H1 (cell line): ENCODE measurements around the gene TIAM2. TPM values are rescaled to one million over a fixed set of nuclear protein-coding genes. Genes with fewer than 3 reads are reported as not detected.

ENCODE experiments used
- CTCF ChIA-PET: fragments of 300-600 bp; sonication (Branson Sonifier 250); formaldehyde crosslinking; loops from one replicate; lab custom pipeline; 2021; ENCODE audit not compliant: partially characterized antibody; lab: Charles Lee
- POLR2A ChIA-PET: fragments of 300-600 bp; sonication (Branson Sonifier 250); formaldehyde crosslinking; loops from one replicate; lab custom pipeline; 2021; ENCODE audit warnings: inconsistent platforms; ENCODE audit not compliant: partially characterized antibody; lab: Charles Lee
- DNase-seq, 2 experiments: peaks; one replicate each; pipeline versions ENCODE4 v3.0.0 to v3.0.0-alpha.2; 2010 to 2022; ENCODE audit warnings: low spot score in 2 of 2, low read depth in 1 of 2, mixed read lengths in 1 of 2
- FAIRE-seq: peaks from 2 replicates; lab custom pipeline; 2011; peaks lifted over from hg19 to GRCh38; lab: Jason Lieb, UNC
- H2AFZ ChIP-seq: 2 replicates; pipeline ENCODE4 v1.8.1; 2012; ENCODE audit warnings: low read length, inconsistent platforms
- H2AK5ac ChIP-seq: 2 replicates; pipeline ENCODE4 v1.6.1; 2013; ENCODE audit warnings: low read depth, low read length
- H2BK120ac ChIP-seq: replicated peaks from 2 replicates; pipeline ENCODE3; 2013; ENCODE audit warnings: low read depth, low read length, inconsistent platforms
- H2BK12ac ChIP-seq: 2 replicates; pipeline ENCODE4 v1.6.1; 2013; ENCODE audit warnings: low read depth, low read length
- H2BK15ac ChIP-seq: 2 replicates; pipeline ENCODE4 v1.6.1; 2013; ENCODE audit warnings: low read length
- H2BK20ac ChIP-seq: 2 replicates; pipeline ENCODE4 v1.6.1; 2013; ENCODE audit warnings: low read length
- H2BK5ac ChIP-seq: 2 replicates; pipeline ENCODE4 v1.6.1; 2013; ENCODE audit warnings: low read depth, low read length
- H3K14ac ChIP-seq: 2 replicates; pipeline ENCODE4 v1.6.1; 2013; ENCODE audit warnings: inconsistent platforms; ENCODE audit not compliant: insufficient read length
- H3K18ac ChIP-seq: 2 replicates; pipeline ENCODE4 v1.6.1; 2013; ENCODE audit warnings: low read length; ENCODE audit errors: extremely low read depth
- H3K23ac ChIP-seq: 2 replicates; pipeline ENCODE4 v1.6.1; 2013; ENCODE audit warnings: inconsistent platforms; ENCODE audit not compliant: insufficient read length
- H3K23me2 ChIP-seq: 2 replicates; pipeline ENCODE4 v1.6.1; 2013; ENCODE audit warnings: low read depth, low read length
- H3K27ac ChIP-seq: 2 replicates; pipeline ENCODE4 v1.6.1; 2011; ENCODE audit warnings: low read depth, low read length, inconsistent platforms
- H3K27me3 ChIP-seq, 4 experiments: replicated peaks in 1 of 4; 1 replicate in 1 of 4; 2 replicates in 3 of 4; pipeline versions ENCODE4 v1.6.1 to v1.8.1; 2011 to 2013; ENCODE audit warnings: low read length in 3 of 4, mild to moderate bottlenecking in 3 of 4, inconsistent platforms in 2 of 4, mixed read lengths in 2 of 4, moderate library complexity in 1 of 4; ENCODE audit not compliant: control insufficient read depth in 3 of 4, insufficient read depth in 3 of 4; ENCODE audit errors: extremely low read depth in 1 of 4
- H3K36me3 ChIP-seq, 4 experiments: 2 replicates each; pipeline versions ENCODE4 v1.6.1 to v1.8.1; 2011 to 2013; ENCODE audit warnings: mild to moderate bottlenecking in 4 of 4, low read length in 3 of 4, moderate library complexity in 2 of 4, control low read depth in 1 of 4, inconsistent platforms in 1 of 4; ENCODE audit not compliant: insufficient read depth in 4 of 4, control insufficient read depth in 2 of 4
- H3K4ac ChIP-seq: replicated peaks from 2 replicates; pipeline ENCODE3; 2013; ENCODE audit warnings: low read length, low read depth, mixed read lengths, inconsistent platforms; ENCODE audit not compliant: insufficient read length
- H3K4me1 ChIP-seq, 4 experiments: replicated peaks in 1 of 4; 1 replicate in 1 of 4; 2 replicates in 3 of 4; pipeline versions ENCODE4 v1.6.1 to v1.8.1; 2011 to 2013; ENCODE audit warnings: low read length in 3 of 4, inconsistent platforms in 2 of 4, mixed read lengths in 1 of 4; ENCODE audit not compliant: insufficient read depth in 4 of 4, control insufficient read depth in 3 of 4
- H3K4me2 ChIP-seq, 2 experiments: 2 replicates each; pipeline versions ENCODE4 v1.6.1 to v1.8.1; 2011 to 2013; ENCODE audit warnings: low read depth in 2 of 2, low read length in 2 of 2, control low read depth in 1 of 2, inconsistent platforms in 1 of 2, mild to moderate bottlenecking in 1 of 2; ENCODE audit not compliant: insufficient read depth in 1 of 2
- H3K4me3 ChIP-seq, 4 experiments: fragments of 200-600, 300-600 bp in 1 of 4; sonication (generic), shearing (Covaris generic), sonication (Bioruptor Twin) in 1 of 4; 2 replicates each; pipeline versions ENCODE4 v1.5.1 to v1.8.1; 2011 to 2016; ENCODE audit warnings: low read length in 4 of 4, low read depth in 3 of 4, control low read depth in 2 of 4, inconsistent platforms in 2 of 4, mild to moderate bottlenecking in 2 of 4, mixed read lengths in 1 of 4, moderate library complexity in 1 of 4; ENCODE audit not compliant: insufficient read depth in 2 of 4; ENCODE audit errors: extremely low read depth in 1 of 4
- H3K56ac ChIP-seq: replicated peaks from 2 replicates; pipeline ENCODE3; 2013; ENCODE audit warnings: low read depth, mild to moderate bottlenecking, mixed read lengths, low read length, inconsistent platforms; ENCODE audit not compliant: insufficient read length
- H3K79me1 ChIP-seq: 2 replicates; pipeline ENCODE4 v1.6.1; 2013; ENCODE audit warnings: low read depth, low read length, control low read depth
- H3K79me2 ChIP-seq, 2 experiments: 2 replicates each; pipeline versions ENCODE4 v1.6.1 to v1.8.1; 2012 to 2013; ENCODE audit warnings: low read length in 2 of 2, mild to moderate bottlenecking in 2 of 2, inconsistent platforms in 1 of 2; ENCODE audit not compliant: insufficient read depth in 2 of 2, control insufficient read depth in 1 of 2
- H3K9ac ChIP-seq, 4 experiments: replicated peaks in 1 of 4; 1 replicate in 1 of 4; 2 replicates in 3 of 4; pipeline versions ENCODE4 v1.6.1 to v1.8.1; 2011 to 2013; ENCODE audit warnings: low read depth in 3 of 4, low read length in 3 of 4, control low read depth in 2 of 4, mild to moderate bottlenecking in 2 of 4, moderate library complexity in 2 of 4, inconsistent platforms in 1 of 4; ENCODE audit errors: extremely low read depth in 1 of 4
- H3K9me3 ChIP-seq, 2 experiments: 2 replicates each; pipeline versions ENCODE4 v1.6.1 to v1.8.1; 2012 to 2013; ENCODE audit warnings: mild to moderate bottlenecking in 2 of 2, moderate library complexity in 2 of 2, control low read depth in 1 of 2, inconsistent platforms in 1 of 2, low read depth in 1 of 2, low read length in 1 of 2, mixed read lengths in 1 of 2; ENCODE audit not compliant: insufficient read depth in 2 of 2
- H4K20me1 ChIP-seq, 2 experiments: replicated peaks in 1 of 2; 2 replicates each; pipeline versions ENCODE3 to v1.8.1; 2011 to 2013; ENCODE audit warnings: inconsistent platforms in 2 of 2, low read length in 2 of 2, mild to moderate bottlenecking in 1 of 2; ENCODE audit not compliant: insufficient read depth in 2 of 2, control insufficient read depth in 1 of 2
- H4K5ac ChIP-seq: 2 replicates; pipeline ENCODE4 v1.6.1; 2013; ENCODE audit warnings: low read length, low read depth, mixed read lengths, inconsistent platforms; ENCODE audit not compliant: insufficient read length
- H4K8ac ChIP-seq: 2 replicates; pipeline ENCODE4 v1.8.0; 2013; ENCODE audit warnings: mild to moderate bottlenecking, moderate library complexity, low read length, inconsistent platforms; ENCODE audit not compliant: insufficient read depth; ENCODE audit errors: extremely low read depth
- H4K91ac ChIP-seq: replicated peaks from 2 replicates; pipeline ENCODE3; 2013; ENCODE audit warnings: low read length, mixed read lengths, inconsistent platforms; ENCODE audit not compliant: insufficient read length
- WGBS, 2 experiments: shearing (Covaris generic) in 1 of 2; methylation state at CpG; one replicate each; pipeline versions ENCODE4 v1.1.6 to v1.1.7; 2013 to 2015; ENCODE audit warnings: low lambda C conversion rate in 2 of 2, mixed read lengths in 2 of 2, inconsistent platforms in 1 of 2, low coverage in 1 of 2, missing lambda C conversion rate in 1 of 2; ENCODE audit not compliant: insufficient replicate concordance in 2 of 2, insufficient coverage in 1 of 2, insufficient read length in 1 of 2; ENCODE audit errors: extremely low coverage in 1 of 2, missing lambda C conversion rate in 1 of 2; 5-methylcytosine and 5-hydroxymethylcytosine counted together
- polyA plus RNA-seq, 7 experiments: library from polyadenylated mRNA; depleted of rRNA in 3 of 7; stranded (reverse) in 5 of 7; unstranded in 2 of 7; fragments of >200 nt in 5 of 7; fragments of 200-250 nt in 2 of 7; gene quantifications; 1 replicate in 5 of 7; 2 replicates in 1 of 7; 4 replicates in 1 of 7; pipeline versions ENCODE4 v1.2.1 to v1.2.3, GENCODE V29; 2011 to 2013; ENCODE audit warnings: missing spikeins in 2 of 7, mixed read lengths in 2 of 7
- total RNA-seq: library from RNA; stranded (reverse); fragmentation: NEBNext Ultra II Directional; extraction: Animal tissue kit (Norgen Biotek cat#: 25700); gene quantifications from 2 replicates; pipeline ENCODE4 v1.2.1, GENCODE V29; 2021

The TIAM2 gene
- total and polyA plus RNA-seq, 2 of the 8 experiments (the other 6 are each of a cell fraction or from before 2014, with no cell fraction given), result 7.4 to 23.9 TPM

GRCh38 chr6:154980273-154981078, 14.6 kb upstream of the TIAM2 start:
- CTCF ChIA-PET, result interaction anchor here (1.2 to 1.8 kb wide), 3 partner anchors 13 to 112 kb away, joined by 3 to 11 read pairs (median 5); no protein-coding TSS in a partner anchor
- Histone ChIP-seq H4K20me1 (no peaks in the 10 kb centered on the region), H2AFZ (no peak overlapping the region)

More at GRCh38 chr6:154980273-154981078, 14.6 kb upstream of the TIAM2 start:
- Histone ChIP-seq H3K4me3 (no peak overlapping the region), H4K91ac (no peak overlapping the region), H3K18ac (no peak overlapping the region), H3K4me2 (no peak overlapping the region), H3K4ac (no peak overlapping the region), H3K27ac (no peak overlapping the region), H3K23me2 (no peaks in the 10 kb centered on the region), H3K56ac (no peak overlapping the region), H4K8ac (no peak overlapping the region), H2BK15ac (no peak overlapping the region), H3K14ac (no peak overlapping the region), H4K5ac (no peak overlapping the region), H3K4me1 (no peaks in the 10 kb centered on the region), H3K23ac (no peak overlapping the region), H2BK5ac (no peak overlapping the region), H3K9me3 (no peaks in the 10 kb centered on the region), H3K79me2 (no peaks in the 10 kb centered on the region), H3K79me1 (no peaks in the 10 kb centered on the region), H2BK12ac (0 out of 2 replicates have a peak overlapping the region, but pooled peaks have one; percentile 17), H2AK5ac (no peak overlapping the region), H3K36me3 (no peaks in the 10 kb centered on the region), H3K9ac (no peak overlapping the region), H2BK120ac (no peak overlapping the region), H2BK20ac (no peak overlapping the region), H3K27me3 (no peaks in the 10 kb centered on the region)
- no peak for DNase-seq
- POLR2A ChIA-PET, result no interaction called here
- 96% methylated on average over 8 of the region's 8 CpGs; no CpG with 5 or more reads in 1 of the 2 experiments for WGBS, 2 experiments
- FAIRE-seq, result no peak
